CD4-positive, alpha-beta T cell (primary cell): Measurements from ENCODE around the gene RNF157. TPM values are rescaled to one million over a fixed set of nuclear protein-coding genes. Genes with fewer than 3 reads are reported as not detected.

Experiments used
- ATAC-seq: fragments of 200-7000 bp; cut with Tn5 transposase; one replicate; pipeline ENCODE4 v1.10.0; 2022; ENCODE audit warnings: mild to moderate bottlenecking; ENCODE audit not compliant: poor library complexity
- CTCF ChIA-PET: fragments of 350-600 bp; sonication (Branson Sonifier 250); formaldehyde crosslinking; loops from one replicate; lab custom pipeline; 2021; ENCODE audit warnings: antibody characterized with exemption, inconsistent platforms; lab: Charles Lee
- POLR2A ChIA-PET: fragments of 350-600 bp; sonication (Branson Sonifier 250); formaldehyde crosslinking; loops from one replicate; lab custom pipeline; 2021; ENCODE audit warnings: antibody characterized with exemption, inconsistent platforms; lab: Charles Lee
- DNase-seq, 14 experiments: peaks; one replicate each; pipeline ENCODE4 v3.0.0-alpha.2; 2013 to 2020; ENCODE audit warnings: mixed read lengths in 2 of 14
- H3K27ac ChIP-seq, 2 donors: one replicate each; pipeline versions ENCODE4 v1.5.1 to v1.7.0; 2013; ENCODE audit warnings: low read length in 2 of 2, low read depth in 1 of 2, mild to moderate bottlenecking in 1 of 2
- H3K27me3 ChIP-seq, 2 experiments: 1 replicate in 1 of 2; 2 replicates in 1 of 2; pipeline versions ENCODE4 v1.6.1 to v1.7.0; 2013; ENCODE audit warnings: low read length in 2 of 2, control low read depth in 1 of 2, mild to moderate bottlenecking in 1 of 2, moderate library complexity in 1 of 2; ENCODE audit not compliant: insufficient read depth in 2 of 2, control insufficient read depth in 1 of 2
- H3K36me3 ChIP-seq: one replicate; pipeline ENCODE4 v1.6.1; 2013; ENCODE audit warnings: low read length, control low read depth; ENCODE audit not compliant: insufficient read depth
- H3K4me1 ChIP-seq: one replicate; pipeline ENCODE4 v1.6.1; 2013; ENCODE audit warnings: low read length, control low read depth; ENCODE audit not compliant: insufficient read depth
- H3K4me3 ChIP-seq: one replicate; pipeline ENCODE4 v1.5.1; 2013; ENCODE audit warnings: mild to moderate bottlenecking, low read length, moderate library complexity
- H3K9me3 ChIP-seq, 2 experiments: 1 replicate in 1 of 2; 2 replicates in 1 of 2; pipeline versions ENCODE4 v1.6.1 to v1.7.0; 2013; ENCODE audit warnings: low read length in 2 of 2, mild to moderate bottlenecking in 2 of 2, control low read depth in 1 of 2, moderate library complexity in 1 of 2; ENCODE audit not compliant: control insufficient read depth in 1 of 2, insufficient read depth in 1 of 2
- H3K27ac Mint-ChIP-seq: one replicate; pipeline ENCODE4 v1.8.0; 2020; ENCODE audit warnings: mixed read lengths
- H3K27me3 Mint-ChIP-seq: one replicate; pipeline ENCODE4 v1.8.0; 2021; ENCODE audit warnings: mixed read lengths
- H3K36me3 Mint-ChIP-seq: one replicate; pipeline ENCODE4 v1.8.0; 2021; ENCODE audit warnings: low read depth, mixed read lengths
- H3K4me1 Mint-ChIP-seq: one replicate; pipeline ENCODE4 v1.8.0; 2021; ENCODE audit warnings: low read depth, mixed read lengths
- H3K4me3 Mint-ChIP-seq: one replicate; pipeline ENCODE4 v1.8.0; 2020; ENCODE audit warnings: mild to moderate bottlenecking, mixed read lengths
- H3K9me3 Mint-ChIP-seq: one replicate; pipeline ENCODE4 v1.8.0; 2020; ENCODE audit warnings: mixed read lengths
- CTCF ChIP-seq: fragments of 200-600 bp; IDR thresholded peaks from one replicate; pipeline ENCODE4 v1.8.0; 2022; ENCODE audit warnings: antibody characterized with exemption, mild to moderate bottlenecking
- intact Hi-C, 2 experiments: fragments of 100-400 bp; cut with DNase I in 1 of 2; cut with micrococcal nuclease in 1 of 2; formaldehyde crosslinking; loops; one replicate each; pipeline versions ENCODE4 v1.15.1 to v1.9.0; 2023 to 2025; cut with DNase I, micrococcal nuclease
- total RNA-seq, 174 experiments: library from RNA in 2 of 174; stranded (reverse) in 2 of 174; gene quantifications; one replicate each; pipeline ENCODE4 v1.2.3 and lab custom pipeline; 2021 to 2026

The RNF157 gene
- total RNA-seq, 2 experiments from 2014 or later: 18.5 to 21.1 TPM

GRCh38 chr17:76178124-76178523 is 62.2 kb downstream of the RNF157 start:
- Mint-ChIP-seq H3K4me3 (no peak overlapping the region), H3K27me3 (no peaks in the 10 kb centered on the region), H3K4me1 (peaks cover 69% of the 10 kb centered on the region), H3K36me3 (peaks cover 12% of the 10 kb centered on the region), H3K9me3 (no peaks in the 10 kb centered on the region), H3K27ac (peak overlapping the region; percentile 92)
- Histone ChIP-seq H3K4me3 (no peak overlapping the region), H3K9me3 (no peaks in the 10 kb centered on the region), H3K36me3 (no peaks in the 10 kb centered on the region), H3K27me3 (no peaks in the 10 kb centered on the region), H3K4me1 (peaks cover 61% of the 10 kb centered on the region), H3K27ac (peak overlapping the region; percentile 30 to 44)
- DNase-seq (no peak), ATAC-seq (no peak)
- ChIA-PET POLR2A (interaction anchor here (0.9 to 10.1 kb wide), 11 partner anchors 10 to 101 kb away, joined by 3 to 152 read pairs (median 23); partner anchors contain the start of gene UBALD2), CTCF (interaction anchor here (1.4 to 2.3 kb wide), 2 partner anchors 57 to 101 kb away, joined by 9 to 10 read pairs; no protein-coding TSS in a partner anchor)
- intact Hi-C loops: no loop called here
- no peak for TF ChIP-seq CTCF

- ATAC-seq: no peak
- H3K27ac Mint-ChIP-seq: peak overlapping the region; percentile 92
- CTCF ChIA-PET: interaction anchor here (1.4 to 2.3 kb wide), 3 partner anchors 56 to 102 kb away, joined by 6 to 10 read pairs (median 9); no protein-coding TSS in a partner anchor
These were observed 63.4 kb downstream of the RNF157 start for GRCh38 chr17:76176701-76177574.

GRCh38 chr17:76174037-76174436 is 66.3 kb downstream of the RNF157 start:
- Histone ChIP-seq H3K36me3 (peaks cover 13% of the 10 kb centered on the region), H3K9me3 (no peaks in the 10 kb centered on the region), H3K27ac (no peak overlapping the region), H3K4me1 (peaks cover 30% of the 10 kb centered on the region), H3K4me3 (no peak overlapping the region), H3K27me3 (no peaks in the 10 kb centered on the region)
- POLR2A ChIA-PET: interaction anchor here (0.9 to 7.1 kb wide), 2 partner anchors 18 to 22 kb away, joined by 3 to 58 read pairs; no protein-coding TSS in a partner anchor
- CTCF ChIA-PET: interaction anchor here (0.7 to 1.0 kb wide), 2 partner anchors 8 to 53 kb away, joined by 3 to 4 read pairs; no protein-coding TSS in a partner anchor
- Mint-ChIP-seq H3K4me1 (peaks cover 36% of the 10 kb centered on the region), H3K36me3 (peaks cover 1% of the 10 kb centered on the region), H3K27ac (peak overlapping the region; percentile 14), H3K27me3 (no peaks in the 10 kb centered on the region), H3K9me3 (no peaks in the 10 kb centered on the region), H3K4me3 (no peak overlapping the region)
- no peak for ATAC-seq
- intact Hi-C loops: no loop called here
- DNase-seq: no peak
- no peak for TF ChIP-seq CTCF

More at GRCh38 chr17:76176701-76177574, 63.4 kb downstream of the RNF157 start:
- no peaks in the 10 kb centered on the region for H3K9me3 ChIP-seq
- H3K9me3 Mint-ChIP-seq: no peaks in the 10 kb centered on the region
- DNase-seq: no peak
- peak overlapping the region; percentile 30 to 44 for H3K27ac ChIP-seq
- intact Hi-C loops: no loop called here
- peaks cover 4% of the 10 kb centered on the region for H3K36me3 ChIP-seq
- H3K4me3 ChIP-seq: no peak overlapping the region
- TF ChIP-seq CTCF: no peak
- H3K36me3 Mint-ChIP-seq: peaks cover 7% of the 10 kb centered on the region
- peaks cover 62% of the 10 kb centered on the region for H3K4me1 Mint-ChIP-seq
- H3K4me3 Mint-ChIP-seq: no peak overlapping the region
- POLR2A ChIA-PET: interaction anchor here (0.9 to 10.1 kb wide), 6 partner anchors 14 to 93 kb away, joined by 5 to 152 read pairs (median 64); partner anchors contain the start of gene UBALD2
- no peaks in the 10 kb centered on the region for H3K27me3 Mint-ChIP-seq
- H3K27me3 ChIP-seq: no peaks in the 10 kb centered on the region
- peaks cover 56% of the 10 kb centered on the region for H3K4me1 ChIP-seq
